ENCODE results near the gene MYO18A.
"Not testable (repeated sequence)": the region's sequence is repeated elsewhere in the genome, so short reads cannot be mapped to it uniquely, and the experiment has no call there.

MYO18A gene

GRCh38 chr17:29091606-29092289 lies 88.5 kb downstream of the MYO18A start:
- Histone ChIP-seq H3K4me2 (ENCODE audit: low read length) (no peak overlapping the region), H3K4me3 (ENCODE audit: low read depth, low read length) (no peak overlapping the region), H3K4me1 (no peaks in the 10 kb centered on the region), H3K9me3 (ENCODE audit: control insufficient read depth, low read length) (no peaks in the 10 kb centered on the region), H2AFZ (no peak overlapping the region), H3K27ac (no peak overlapping the region), H3K9ac (no peak overlapping the region), H3K36me3 (ENCODE audit: control insufficient read depth, insufficient read depth, low read length) (no peaks in the 10 kb centered on the region), H3K27me3 (ENCODE audit: control insufficient read depth, insufficient read depth, low read length) (no peaks in the 10 kb centered on the region), H3K79me2 (no peaks in the 10 kb centered on the region)
- no peak for TF ChIP-seq CTCF (IDR thresholded peaks at IDR 0.05)

- Histone ChIP-seq H3K4me2 (ENCODE audit: low read length) (no peak overlapping the region), H3K27ac (no peak overlapping the region), H3K79me2 (no peaks in the 10 kb centered on the region), H3K9ac (no peak overlapping the region), H3K4me3 (ENCODE audit: low read depth, low read length) (no peak overlapping the region), H3K9me3 (ENCODE audit: control insufficient read depth, low read length) (no peaks in the 10 kb centered on the region), H3K4me1 (no peaks in the 10 kb centered on the region), H2AFZ (no peak overlapping the region), H3K27me3 (ENCODE audit: control insufficient read depth, insufficient read depth, low read length) (no peaks in the 10 kb centered on the region), H3K36me3 (ENCODE audit: control insufficient read depth, insufficient read depth, low read length) (no peaks in the 10 kb centered on the region)
- TF ChIP-seq CTCF (IDR thresholded peaks at IDR 0.05), result no peak
Observed at GRCh38 chr17:29090750-29091605, 89.2 kb downstream of the MYO18A start.

- no peaks in the 10 kb centered on the region for H3K9me3 ChIP-seq (ENCODE audit: control insufficient read depth, low read length)
- no peak overlapping the region for H3K4me3 ChIP-seq (ENCODE audit: low read depth, low read length)
- TF ChIP-seq CTCF (IDR thresholded peaks at IDR 0.05), result no peak
- no peak overlapping the region for H3K27ac ChIP-seq
- no peak overlapping the region for H3K4me2 ChIP-seq (ENCODE audit: low read length)
- no peaks in the 10 kb centered on the region for H3K79me2 ChIP-seq
- H3K9ac ChIP-seq, result no peak overlapping the region
- no peaks in the 10 kb centered on the region for H3K4me1 ChIP-seq
- no peaks in the 10 kb centered on the region for H3K36me3 ChIP-seq (ENCODE audit: control insufficient read depth, insufficient read depth, low read length)
- H3K27me3 ChIP-seq (ENCODE audit: control insufficient read depth, insufficient read depth, low read length), result no peaks in the 10 kb centered on the region
- no peak overlapping the region for H2AFZ ChIP-seq
Observed at GRCh38 chr17:29090108-29090507, 90.1 kb downstream of the MYO18A start.

- Histone ChIP-seq H3K27ac (no peak overlapping the region), H3K36me3 (ENCODE audit: control insufficient read depth, insufficient read depth, low read length) (no peaks in the 10 kb centered on the region), H3K27me3 (ENCODE audit: control insufficient read depth, insufficient read depth, low read length) (no peaks in the 10 kb centered on the region), H3K79me2 (no peaks in the 10 kb centered on the region), H3K4me2 (ENCODE audit: low read length) (no peak overlapping the region), H3K4me1 (no peaks in the 10 kb centered on the region), H3K4me3 (ENCODE audit: low read depth, low read length) (no peak overlapping the region), H3K9me3 (ENCODE audit: control insufficient read depth, low read length) (no peaks in the 10 kb centered on the region), H2AFZ (no peak overlapping the region), H3K9ac (no peak overlapping the region)
- no peak for TF ChIP-seq CTCF (IDR thresholded peaks at IDR 0.05)
Observed at GRCh38 chr17:29089601-29090044, 90.6 kb downstream of the MYO18A start.

GRCh38 chr17:29088782-29089181 lies 91.4 kb downstream of the MYO18A start:
- H3K27me3 ChIP-seq (ENCODE audit: control insufficient read depth, insufficient read depth, low read length); H3K79me2 ChIP-seq; H3K27ac ChIP-seq; H3K36me3 ChIP-seq (ENCODE audit: control insufficient read depth, insufficient read depth, low read length); H3K9me3 ChIP-seq (ENCODE audit: control insufficient read depth, low read length); H2AFZ ChIP-seq; H3K9ac ChIP-seq; H3K4me2 ChIP-seq (ENCODE audit: low read length); H3K4me3 ChIP-seq (ENCODE audit: low read depth, low read length); H3K4me1 ChIP-seq: not testable (repeated sequence)

Measured in parathyroid adenoma (tissue), 2 donors.